IMR-90 (cell line): ENCODE measurements around the gene SHE. TPM values are rescaled to one million over a fixed set of nuclear protein-coding genes. Genes with fewer than 3 reads are reported as not detected.
A peak's percentile ranks its signal among the peaks of the same experiment; 100 is the strongest.

ENCODE experiments used
- ATAC-seq: fragments of 200-7000 bp; cut with Tn5 transposase; 2 replicates; pipeline ENCODE4 v1.9.1; 2020; ENCODE audit warnings: low read depth, mild to moderate bottlenecking, moderate library complexity
- BruUV-seq: library from RNA; stranded (reverse); fragments of 400-500 nt; replicated peaks from 2 replicates; lab custom pipeline; 2021; lab: Mats Ljungman, UMichigan
- CTCF ChIA-PET: fragments of 300-600 bp; formaldehyde crosslinking; extraction: SDS; loops from one replicate; lab custom pipeline; 2021; ENCODE audit warnings: antibody characterized with exemption; lab: Yijun Ruan, JAX
- POLR2A ChIA-PET: fragments of 300-600 bp; sonication (Branson Sonifier 250); formaldehyde crosslinking; loops from one replicate; lab custom pipeline; 2022; ENCODE audit warnings: antibody characterized with exemption; ENCODE audit not compliant: unreplicated experiment; lab: Charles Lee
- DNase-seq: peaks from one replicate; pipeline ENCODE4 v3.0.0; 2013
- H2AFZ ChIP-seq: replicated peaks from 2 replicates; pipeline ENCODE3; 2013; ENCODE audit warnings: low read length, mild to moderate bottlenecking; ENCODE audit not compliant: poor library complexity
- H2AK5ac ChIP-seq: 2 replicates; pipeline ENCODE4 v1.6.1; 2013; ENCODE audit warnings: low read depth, low read length, inconsistent platforms
- H2AK9ac ChIP-seq: replicated peaks from 2 replicates; pipeline ENCODE3; 2013; ENCODE audit warnings: mild to moderate bottlenecking, low read depth, low read length, moderate library complexity; ENCODE audit not compliant: poor library complexity
- H2BK120ac ChIP-seq: 2 replicates; pipeline ENCODE4 v1.6.1; 2013; ENCODE audit warnings: low read depth, low read length, inconsistent platforms
- H2BK15ac ChIP-seq: 3 replicates; pipeline ENCODE4 v1.6.1; 2013; ENCODE audit warnings: low read depth, low read length, inconsistent platforms
- H2BK20ac ChIP-seq: 2 replicates; pipeline ENCODE4 v1.6.1; 2013; ENCODE audit warnings: low read depth, mild to moderate bottlenecking, inconsistent platforms, low read length, moderate library complexity
- H2BK5ac ChIP-seq: 2 replicates; pipeline ENCODE4 v1.6.1; 2013; ENCODE audit warnings: mild to moderate bottlenecking, low read depth, low read length, inconsistent platforms; ENCODE audit not compliant: poor library complexity, severe bottlenecking
- H3K14ac ChIP-seq: replicated peaks from 2 replicates; pipeline ENCODE4 v1.6.1; 2013; ENCODE audit warnings: low read depth, low read length, inconsistent platforms
- H3K18ac ChIP-seq: 2 replicates; pipeline ENCODE4 v1.6.1; 2013; ENCODE audit warnings: low read depth, low read length, control low read depth
- H3K23ac ChIP-seq: 2 replicates; pipeline ENCODE4 v1.6.1; 2013; ENCODE audit warnings: low read depth, low read length, inconsistent platforms
- H3K27ac ChIP-seq: 2 replicates; pipeline ENCODE4 v1.5.1; 2013; ENCODE audit warnings: mild to moderate bottlenecking, control low read depth, low read length; ENCODE audit not compliant: insufficient read depth
- H3K27me3 ChIP-seq: 2 replicates; pipeline ENCODE4 v1.6.1; 2013; ENCODE audit warnings: low read length; ENCODE audit not compliant: control insufficient read depth, insufficient read depth
- H3K36me3 ChIP-seq: 2 replicates; pipeline ENCODE4 v1.6.1; 2013; ENCODE audit warnings: low read length, mixed read lengths; ENCODE audit not compliant: control insufficient read depth, insufficient read depth
- H3K4ac ChIP-seq: 2 replicates; pipeline ENCODE4 v1.6.1; 2013; ENCODE audit warnings: low read depth, low read length, inconsistent platforms
- H3K4me1 ChIP-seq: 2 replicates; pipeline ENCODE4 v1.6.1; 2013; ENCODE audit warnings: low read length, mixed read lengths; ENCODE audit not compliant: control insufficient read depth, insufficient read depth
- H3K4me2 ChIP-seq: 2 replicates; pipeline ENCODE4 v1.6.1; 2013; ENCODE audit warnings: low read depth, mild to moderate bottlenecking, control low read depth, low read length, moderate library complexity
- H3K4me3 ChIP-seq: 2 replicates; pipeline ENCODE4 v1.5.1; 2013; ENCODE audit warnings: low read depth, mild to moderate bottlenecking, control low read depth, low read length, moderate library complexity; ENCODE audit not compliant: insufficient read depth
- H3K56ac ChIP-seq: 2 replicates; pipeline ENCODE4 v1.6.1; 2013; ENCODE audit warnings: low read length, inconsistent platforms; ENCODE audit not compliant: insufficient read depth; ENCODE audit errors: extremely low read depth
- H3K79me1 ChIP-seq, 2 experiments: 2 replicates each; pipeline ENCODE4 v1.6.1; 2013; ENCODE audit warnings: low read length in 2 of 2, inconsistent platforms in 1 of 2, low read depth in 1 of 2
- H3K9ac ChIP-seq: 2 replicates; pipeline ENCODE4 v1.6.1; 2013; ENCODE audit warnings: low read depth, low read length, control low read depth
- H3K9me1 ChIP-seq: 2 replicates; pipeline ENCODE4 v1.6.1; 2013; ENCODE audit warnings: low read length, inconsistent platforms; ENCODE audit not compliant: insufficient read depth
- H3K9me3 ChIP-seq: 2 replicates; pipeline ENCODE4 v1.6.1; 2013; ENCODE audit warnings: low read length; ENCODE audit not compliant: control insufficient read depth, insufficient read depth
- H4K20me1 ChIP-seq: 2 replicates; pipeline ENCODE4 v1.6.1; 2013; ENCODE audit warnings: low read length, inconsistent platforms; ENCODE audit not compliant: insufficient read depth
- H4K5ac ChIP-seq: 2 replicates; pipeline ENCODE4 v1.6.1; 2013; ENCODE audit warnings: mild to moderate bottlenecking, low read depth, low read length, control low read depth
- H4K8ac ChIP-seq, 2 experiments: 2 replicates each; pipeline ENCODE4 v1.6.1; 2013; ENCODE audit warnings: low read depth in 2 of 2, low read length in 2 of 2, control low read depth in 1 of 2, inconsistent platforms in 1 of 2
- H4K91ac ChIP-seq: 2 replicates; pipeline ENCODE4 v1.6.1; 2013; ENCODE audit warnings: low read depth, low read length, inconsistent platforms; ENCODE audit not compliant: insufficient read depth
- BHLHE40 ChIP-seq: fragments of 150-350 bp; IDR thresholded peaks from 2 replicates; pipeline ENCODE4 v1.6.1; 2016; ENCODE audit warnings: mild to moderate bottlenecking, low read depth, low read length
- CTCF ChIP-seq: conservative IDR thresholded peaks from 2 replicates; pipeline ENCODE4 v1.5.1; 2012; ENCODE audit warnings: mild to moderate bottlenecking, low read depth, low read length, improper control_type of control experiment
- ELK1 ChIP-seq: fragments of 150-350 bp; IDR thresholded peaks from 2 replicates; pipeline ENCODE4 v1.6.1; 2016; ENCODE audit warnings: low read depth, mild to moderate bottlenecking, low read length, moderate library complexity, borderline replicate concordance
- FOS ChIP-seq: fragments of 150-350 bp; IDR thresholded peaks from 2 replicates; pipeline ENCODE4 v1.6.1; 2016; ENCODE audit warnings: low read depth, low read length
- MAFK ChIP-seq: IDR thresholded peaks from 2 replicates; pipeline ENCODE4 v1.6.1; 2012; ENCODE audit warnings: low read depth, low read length, improper control_type of control experiment
- MAZ ChIP-seq: IDR thresholded peaks from 2 replicates; pipeline ENCODE4 v1.6.1; 2012; ENCODE audit warnings: low read depth, mild to moderate bottlenecking, low read length, improper control_type of control experiment, moderate library complexity, borderline replicate concordance
- MXI1 ChIP-seq: IDR thresholded peaks from 2 replicates; pipeline ENCODE4 v1.6.1; 2012; ENCODE audit warnings: low read depth, mild to moderate bottlenecking, low read length, moderate library complexity, borderline replicate concordance
- NFE2L2 ChIP-seq: fragments of 150-350 bp; IDR thresholded peaks from 2 replicates; pipeline ENCODE4 v1.6.1; 2016; ENCODE audit warnings: low read depth, mild to moderate bottlenecking, low read length
- RAD21 ChIP-seq: IDR thresholded peaks from 2 replicates; pipeline ENCODE4 v1.6.1; 2012; ENCODE audit warnings: low read length, improper control_type of control experiment
- RCOR1 ChIP-seq: IDR thresholded peaks from 2 replicates; pipeline ENCODE4 v1.6.1; 2012; ENCODE audit warnings: mild to moderate bottlenecking, low read length, improper control_type of control experiment; ENCODE audit not compliant: insufficient replicate concordance
- RFX5 ChIP-seq: IDR thresholded peaks from 2 replicates; pipeline ENCODE4 v1.8.0; 2012; ENCODE audit warnings: low read depth, mild to moderate bottlenecking, low read length, moderate library complexity
- SMC3 ChIP-seq: fragments of 150-350 bp; IDR thresholded peaks from 2 replicates; pipeline ENCODE4 v1.6.1; 2016; ENCODE audit warnings: low read depth, mild to moderate bottlenecking, antibody characterized with exemption, low read length, moderate library complexity
- USF2 ChIP-seq: fragments of 150-350 bp; IDR thresholded peaks from 2 replicates; pipeline ENCODE4 v1.6.1; 2017; ENCODE audit warnings: mild to moderate bottlenecking, antibody characterized with exemption, low read length, low read depth
- WGBS, 2 experiments: methylation state at CpG; one replicate each; pipeline versions ENCODE4 v1.1.5 to v1.1.7; 2013; ENCODE audit warnings: missing lambda C conversion rate in 2 of 2; ENCODE audit not compliant: insufficient read length in 1 of 2; ENCODE audit errors: extremely low coverage in 2 of 2; 5-methylcytosine and 5-hydroxymethylcytosine counted together
- dilution Hi-C: fragments of 300-500 bp; cut with HindIII; formaldehyde crosslinking; loops from one replicate; pipeline ENCODE4 v1.14.3; 2018; ENCODE audit warnings: low sequenced_read_pairs; ENCODE audit not compliant: unreplicated experiment
- in situ Hi-C: fragments of 300-500 bp; cut with MboI; formaldehyde crosslinking; loops from 3 replicates; pipeline ENCODE4 v1.14.3; 2019; ENCODE audit warnings: low sequenced_read_pairs, inconsistent platforms, mixed read lengths
- intact Hi-C: fragments of 100-400 bp; cut with micrococcal nuclease; formaldehyde crosslinking; loops from 2 replicates; pipeline ENCODE4 v1.10.0; 2022
- polyA plus RNA-seq, 3 experiments: library from polyadenylated mRNA; depleted of rRNA; stranded (reverse); fragments of >200 nt; gene quantifications; 2 replicates each; pipeline ENCODE4 v1.2.3, GENCODE V29; 2012; ENCODE audit warnings: low replicate concordance in 1 of 3
- total RNA-seq: library from RNA; depleted of rRNA; stranded (reverse); fragments of >200 nt; gene quantifications from 2 replicates; pipeline ENCODE4 v1.2.3, GENCODE V29; 2012

The SHE gene
- total and polyA plus RNA-seq, 2 of the 4 experiments (the other 2 are of a cell fraction) = not detected

- H3K79me1 ChIP-seq = no peaks in the 10 kb centered on the region
- no peak overlapping the region for H3K4me3 ChIP-seq
- dilution Hi-C loops (no loop called here), intact Hi-C loops (loop anchor here (1.0 to 10.0 kb wide), 6 partner anchors 66 to 605 kb away; no protein-coding TSS in a partner anchor), in situ Hi-C loops (loop anchor here (5.0 kb wide), 1 partner anchor 402 kb away; no protein-coding TSS in a partner anchor)
- no peak overlapping the region for H2AFZ ChIP-seq
- 0% methylated on average over 1 of the region's 9 CpGs; no CpG with 5 or more reads in 1 of the 2 experiments for WGBS, 2 experiments
- H4K20me1 ChIP-seq = peaks cover 4% of the 10 kb centered on the region; the same call in 1 of the 2 replicates
- H3K9ac ChIP-seq = no peak overlapping the region
- no peak overlapping the region for H3K56ac ChIP-seq
- H2BK20ac ChIP-seq = 0 out of 2 replicates have a peak overlapping the region, but pooled peaks have one; percentile 57
- H3K9me3 ChIP-seq = no peaks in the 10 kb centered on the region
- peaks cover 5% of the 10 kb centered on the region; the same call in 1 of the 2 replicates for H3K27me3 ChIP-seq
- no peak overlapping the region for H3K27ac ChIP-seq
- H3K4me2 ChIP-seq = no peak overlapping the region
- no peak overlapping the region for H3K18ac ChIP-seq
- DNase-seq (peak; percentile 85), ATAC-seq (peak; percentile 93)
- H2AK9ac ChIP-seq = no peak overlapping the region
- H2BK15ac ChIP-seq = no peak overlapping the region
- ChIA-PET POLR2A (interaction anchor here (0.6 kb wide), 1 partner anchor 129 kb away, joined by 4 read pairs; no protein-coding TSS in a partner anchor), CTCF (interaction anchor here (0.6 to 2.1 kb wide), 15 partner anchors 9 to 469 kb away, joined by 3 to 14 read pairs (median 3); partner anchors contain the start of gene AQP10)
- BruUV-seq = no TSS peak
- H3K4ac ChIP-seq = no peak overlapping the region
- H2BK120ac ChIP-seq = peak overlapping the region; percentile 61
- no peak overlapping the region for H4K91ac ChIP-seq
- no peak overlapping the region for H3K23ac ChIP-seq
- no peak overlapping the region for H3K14ac ChIP-seq
- H2AK5ac ChIP-seq = no peak overlapping the region
- H4K8ac ChIP-seq = peak overlapping the region in 1 of 2 experiments; percentile 76; a peak in 2 of 4 replicates
- H3K9me1 ChIP-seq = peaks cover 5% of the 10 kb centered on the region; the same call in 1 of the 2 replicates
- H2BK5ac ChIP-seq = no peak overlapping the region
- peaks cover 3% of the 10 kb centered on the region for H3K4me1 ChIP-seq
- H4K5ac ChIP-seq = no peak overlapping the region
- H3K36me3 ChIP-seq = no peaks in the 10 kb centered on the region
- TF ChIP-seq MAFK = peak; percentile 99
- peak; percentile 47 for TF ChIP-seq NFE2L2
- TF ChIP-seq RCOR1 = no peak
- TF ChIP-seq FOS = no peak
- TF ChIP-seq MXI1 = no peak
- peak; percentile 93 for TF ChIP-seq SMC3
- TF ChIP-seq MAZ = peak; percentile 37; the same call in 1 of the 2 replicates
- peak; percentile 93 for TF ChIP-seq RAD21
- TF ChIP-seq RFX5 = peak; percentile 48; the same call in 1 of the 2 replicates
- peak; percentile 98 for TF ChIP-seq CTCF
- TF ChIP-seq BHLHE40 = no peak
- no peak for TF ChIP-seq ELK1
- TF ChIP-seq USF2 = no peak
These were observed 22.3 kb downstream of the SHE start for GRCh38 chr1:154479764-154480421.
